ENCODE results near the gene GABRA5.

GABRA5 gene

GRCh38 chr15:26936502-26936901, 69.6 kb downstream of the GABRA5 start:
- Histone ChIP-seq H3K4me1 (ENCODE audit: insufficient read depth, low read length, poor library complexity, severe bottlenecking) (no peaks in the 10 kb centered on the region), H3K9ac (ENCODE audit: low read depth, low read length, poor library complexity, severe bottlenecking) (no peak overlapping the region), H3K79me2 (ENCODE audit: insufficient read depth, low read length) (no peaks in the 10 kb centered on the region), H3F3A (ENCODE audit: low read depth) (no peaks in the 10 kb centered on the region), H3K9me2 (replicated peaks; ENCODE audit: low read depth, low read length) (no peaks in the 10 kb centered on the region), H2AFZ (ENCODE audit: low read length) (no peak overlapping the region), H3K36me3 (ENCODE audit: insufficient read depth, low read length) (no peaks in the 10 kb centered on the region), H3K4me3 (ENCODE audit: low read length, poor library complexity, severe bottlenecking) (no peak overlapping the region), H3K27me3 (ENCODE audit: insufficient read depth, low read length, poor library complexity, severe bottlenecking) (no peaks in the 10 kb centered on the region), H4K20me1 (ENCODE audit: insufficient read depth, low read length, poor library complexity, severe bottlenecking) (no peaks in the 10 kb centered on the region), H3K9me3 (ENCODE audit: insufficient read depth, low read depth, low read length) (peaks cover 4% of the 10 kb centered on the region; the same call in 1 of the 2 replicates), H3K4me2 (ENCODE audit: low read depth, low read length, poor library complexity, severe bottlenecking) (no peak overlapping the region)
- TF ChIP-seq, protein P1, sequence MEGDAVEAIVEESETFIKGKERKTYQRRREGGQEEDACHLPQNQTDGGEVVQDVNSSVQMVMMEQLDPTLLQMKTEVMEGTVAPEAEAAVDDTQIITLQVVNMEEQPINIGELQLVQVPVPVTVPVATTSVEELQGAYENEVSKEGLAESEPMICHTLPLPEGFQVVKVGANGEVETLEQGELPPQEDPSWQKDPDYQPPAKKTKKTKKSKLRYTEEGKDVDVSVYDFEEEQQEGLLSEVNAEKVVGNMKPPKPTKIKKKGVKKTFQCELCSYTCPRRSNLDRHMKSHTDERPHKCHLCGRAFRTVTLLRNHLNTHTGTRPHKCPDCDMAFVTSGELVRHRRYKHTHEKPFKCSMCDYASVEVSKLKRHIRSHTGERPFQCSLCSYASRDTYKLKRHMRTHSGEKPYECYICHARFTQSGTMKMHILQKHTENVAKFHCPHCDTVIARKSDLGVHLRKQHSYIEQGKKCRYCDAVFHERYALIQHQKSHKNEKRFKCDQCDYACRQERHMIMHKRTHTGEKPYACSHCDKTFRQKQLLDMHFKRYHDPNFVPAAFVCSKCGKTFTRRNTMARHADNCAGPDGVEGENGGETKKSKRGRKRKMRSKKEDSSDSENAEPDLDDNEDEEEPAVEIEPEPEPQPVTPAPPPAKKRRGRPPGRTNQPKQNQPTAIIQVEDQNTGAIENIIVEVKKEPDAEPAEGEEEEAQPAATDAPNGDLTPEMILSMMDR (conservative IDR thresholded peaks at IDR 0.05; ENCODE audit: low read length): no peak
- TF ChIP-seq EZH2phosphoT487 (IDR thresholded peaks at IDR 0.05; ENCODE audit: borderline replicate concordance): no peak

- no peaks in the 10 kb centered on the region for H4K20me1 ChIP-seq (ENCODE audit: insufficient read depth, low read length, poor library complexity, severe bottlenecking)
- no peak overlapping the region for H2AFZ ChIP-seq (ENCODE audit: low read length)
- H3K9me2 ChIP-seq (replicated peaks; ENCODE audit: low read depth, low read length): no peaks in the 10 kb centered on the region
- no peak for TF ChIP-seq EZH2phosphoT487 (IDR thresholded peaks at IDR 0.05; ENCODE audit: borderline replicate concordance)
- TF ChIP-seq, protein P1 (conservative IDR thresholded peaks at IDR 0.05; ENCODE audit: low read length): no peak
- H3K4me1 ChIP-seq (ENCODE audit: insufficient read depth, low read length, poor library complexity, severe bottlenecking): no peaks in the 10 kb centered on the region
- peaks cover 4% of the 10 kb centered on the region; the same call in 1 of the 2 replicates for H3K9me3 ChIP-seq (ENCODE audit: insufficient read depth, low read depth, low read length)
- no peaks in the 10 kb centered on the region for H3K27me3 ChIP-seq (ENCODE audit: insufficient read depth, low read length, poor library complexity, severe bottlenecking)
- H3K4me2 ChIP-seq (ENCODE audit: low read depth, low read length, poor library complexity, severe bottlenecking): no peak overlapping the region
- no peaks in the 10 kb centered on the region for H3K36me3 ChIP-seq (ENCODE audit: insufficient read depth, low read length)
- H3F3A ChIP-seq (ENCODE audit: low read depth): no peaks in the 10 kb centered on the region
- H3K79me2 ChIP-seq (ENCODE audit: insufficient read depth, low read length): no peaks in the 10 kb centered on the region
- H3K4me3 ChIP-seq (ENCODE audit: low read length, poor library complexity, severe bottlenecking): no peak overlapping the region
- no peak overlapping the region for H3K9ac ChIP-seq (ENCODE audit: low read depth, low read length, poor library complexity, severe bottlenecking)
Observed at GRCh38 chr15:26937134-26937533, 70.3 kb downstream of the GABRA5 start.

DNA sequence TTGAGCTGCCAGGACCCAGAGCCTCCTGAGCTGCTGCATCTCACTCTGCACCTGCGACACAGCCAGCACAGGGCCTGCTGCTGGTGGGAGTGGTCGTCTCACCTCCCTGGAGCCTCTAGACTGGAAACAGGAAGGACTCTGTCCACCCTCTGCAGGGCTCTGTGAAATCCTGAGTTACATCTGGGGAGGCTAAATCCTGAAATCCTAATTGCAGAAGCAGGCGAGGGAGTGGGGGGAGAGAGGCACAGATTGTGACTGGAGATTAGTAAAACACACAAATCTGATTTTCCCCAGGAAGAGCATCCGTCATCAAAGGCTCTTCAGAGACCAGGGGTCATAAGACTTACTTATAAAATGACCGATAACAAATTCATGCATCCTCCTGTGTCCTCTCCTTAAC, 72.5 kb downstream of the GABRA5 start:
- H3K4me3 ChIP-seq (ENCODE audit: low read length, poor library complexity, severe bottlenecking): no peak overlapping the region
- TF ChIP-seq, protein P1 (conservative IDR thresholded peaks at IDR 0.05; ENCODE audit: low read length): no peak
- no peak for TF ChIP-seq EZH2phosphoT487 (IDR thresholded peaks at IDR 0.05; ENCODE audit: borderline replicate concordance)
- no peaks in the 10 kb centered on the region for H3K4me1 ChIP-seq (ENCODE audit: insufficient read depth, low read length, poor library complexity, severe bottlenecking)
- no peak overlapping the region for H3K4me2 ChIP-seq (ENCODE audit: low read depth, low read length, poor library complexity, severe bottlenecking)
- H3K9me2 ChIP-seq (replicated peaks; ENCODE audit: low read depth, low read length): no peaks in the 10 kb centered on the region
- H3K27me3 ChIP-seq (ENCODE audit: insufficient read depth, low read length, poor library complexity, severe bottlenecking): no peaks in the 10 kb centered on the region
- H3F3A ChIP-seq (ENCODE audit: low read depth): no peaks in the 10 kb centered on the region
- H4K20me1 ChIP-seq (ENCODE audit: insufficient read depth, low read length, poor library complexity, severe bottlenecking): no peaks in the 10 kb centered on the region
- no peaks in the 10 kb centered on the region for H3K36me3 ChIP-seq (ENCODE audit: insufficient read depth, low read length)
- H3K9me3 ChIP-seq (ENCODE audit: insufficient read depth, low read depth, low read length): peaks cover 13% of the 10 kb centered on the region; the same call in 1 of the 2 replicates
- H3K9ac ChIP-seq (ENCODE audit: low read depth, low read length, poor library complexity, severe bottlenecking): no peak overlapping the region
- H3K79me2 ChIP-seq (ENCODE audit: insufficient read depth, low read length): no peaks in the 10 kb centered on the region
- no peak overlapping the region for H2AFZ ChIP-seq (ENCODE audit: low read length)

Measured in Loucy (cell line).